NCI-H1694 (cell line): ENCODE results near the gene C6orf52.

ENCODE experiments used
- DNase-seq: peaks from one replicate; lab custom pipeline; 2025; lab: John Stamatoyannopoulos, UW

C6orf52 gene

GRCh38 chr6:10655508-10656055 lies 38.8 kb downstream of the C6orf52 start:
- DNase-seq = no peak

- DNase-seq = no peak
These were observed 50.2 kb downstream of the C6orf52 start for GRCh38 chr6:10644225-10644624.

DNA sequence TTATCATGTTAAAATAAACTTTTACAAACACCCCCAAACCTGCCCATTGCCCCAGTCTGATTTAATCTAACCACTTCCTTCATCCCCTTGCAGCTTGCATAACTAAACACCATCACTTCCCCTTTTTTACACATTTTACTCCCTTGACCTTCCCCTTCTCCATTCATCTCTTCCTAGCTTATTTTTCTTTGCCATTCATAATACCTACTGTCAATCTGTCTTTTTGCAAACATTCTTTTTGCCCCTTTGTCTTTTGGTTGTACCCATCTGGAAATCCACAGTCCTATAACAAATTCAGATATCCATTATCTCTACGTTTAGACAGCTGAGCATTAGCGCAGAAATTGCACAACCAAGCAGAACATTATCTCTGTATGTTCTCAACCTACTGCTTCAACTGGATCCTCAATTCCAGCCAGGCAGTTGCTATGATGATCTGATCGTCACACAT lies 51.2 kb downstream of the C6orf52 start:
- no peak for DNase-seq

GRCh38 chr6:10641528-10641927 lies 52.9 kb downstream of the C6orf52 start:
- DNase-seq = no peak

GRCh38 chr6:10640412-10640811 lies 54.0 kb downstream of the C6orf52 start:
- DNase-seq = no peak

- no peak for DNase-seq
These were observed 61.2 kb downstream of the C6orf52 start for GRCh38 chr6:10633216-10633615.

DNA sequence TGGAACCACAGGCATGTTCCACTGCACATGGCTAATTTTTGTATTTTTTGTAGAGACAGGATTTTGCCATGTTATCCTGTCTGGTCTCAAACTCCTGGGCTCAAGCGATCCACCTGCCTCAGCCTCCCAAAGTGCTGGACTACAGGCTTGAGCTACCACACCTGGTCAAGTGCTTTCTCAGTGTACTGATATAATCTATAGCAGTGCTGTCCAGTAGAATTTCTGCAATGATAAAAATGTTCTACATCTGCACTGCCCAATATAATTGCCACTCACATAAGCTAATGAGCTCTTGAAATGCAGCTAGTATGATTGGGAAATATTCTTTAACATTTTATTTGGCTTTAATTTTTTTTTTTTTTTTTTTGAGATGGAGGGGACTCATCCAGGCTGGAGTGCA lies 64.2 kb downstream of the C6orf52 start:
- no peak for DNase-seq

DNA sequence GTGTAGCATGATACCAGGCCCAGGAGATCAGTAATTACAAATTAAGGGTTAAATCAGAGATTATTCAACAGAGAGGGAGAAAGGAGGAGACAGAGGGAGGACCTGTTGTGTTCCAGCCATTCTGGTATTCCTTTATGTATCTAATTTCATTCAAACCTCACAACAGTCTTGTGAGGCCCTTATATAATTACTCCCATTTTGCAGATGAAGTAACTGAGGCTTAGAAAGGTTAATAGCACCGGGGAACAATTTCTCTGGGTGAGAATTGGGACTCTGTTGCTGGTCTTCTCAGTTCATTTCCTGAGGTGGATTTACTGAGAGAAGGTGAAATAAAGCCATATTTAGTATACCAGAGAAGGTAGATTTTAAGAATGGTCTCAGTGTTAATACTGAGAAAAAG lies 66.6 kb downstream of the C6orf52 start:
- DNase-seq = no peak

GRCh38 chr6:10626154-10626741 lies 68.2 kb downstream of the C6orf52 start:
- DNase-seq = no peak

- no peak for DNase-seq
These were observed 69.6 kb downstream of the C6orf52 start for GRCh38 chr6:10624836-10625235.

DNA sequence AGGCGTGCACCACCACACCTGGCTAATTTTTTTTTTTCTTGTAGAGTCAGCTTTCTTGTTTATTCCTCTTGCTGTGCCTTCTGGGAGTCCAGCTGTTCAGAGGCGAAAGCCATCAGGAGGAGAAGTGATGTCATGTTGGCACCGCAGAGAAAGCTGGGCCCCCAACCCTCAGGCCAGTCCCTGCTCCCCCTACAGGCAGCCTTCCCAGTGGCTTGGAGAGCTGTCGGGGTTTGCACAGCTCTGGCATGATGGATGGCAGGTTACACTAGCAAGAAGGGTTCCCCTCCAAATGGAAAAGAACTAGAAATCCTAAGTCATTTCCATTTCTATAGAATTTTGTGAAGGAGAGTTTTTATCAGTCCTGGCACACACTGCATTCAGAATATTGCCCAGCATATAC lies 72.6 kb downstream of the C6orf52 start:
- DNase-seq = no peak
